Activated T-helper 1 cell treated with Interleukin-2 at 50 U/mL for 16 hours (primary cell): ENCODE measurements around the gene PRR36.

Experiments
- DNase-seq: peaks from one replicate; pipeline ENCODE4 v3.0.0-alpha.2; 2020; ENCODE audit warnings: low read depth

PRR36 gene

GRCh38 chr19:7871437-7872305 lies 2.5 kb downstream of the PRR36 start:
- peak; percentile 60 for DNase-seq

GRCh38 chr19:7870571-7871436 lies 3.4 kb downstream of the PRR36 start:
- DNase-seq: no peak

- DNase-seq: no peak
These were observed 4.2 kb downstream of the PRR36 start for GRCh38 chr19:7869910-7870511.

GRCh38 chr19:7869453-7869909 lies 4.7 kb downstream of the PRR36 start:
- peak; percentile 72 for DNase-seq

GRCh38 chr19:7868671-7869452 lies 5.3 kb downstream of the PRR36 start:
- DNase-seq: peak; percentile 78

GRCh38 chr19:7868326-7868670 lies 5.9 kb downstream of the PRR36 start:
- no peak for DNase-seq

- DNase-seq: no peak
These were observed 6.9 kb downstream of the PRR36 start for GRCh38 chr19:7867092-7867844.

GRCh38 chr19:7866399-7867091 lies 7.6 kb downstream of the PRR36 start:
- no peak for DNase-seq

GRCh38 chr19:7865262-7865911 lies 8.8 kb downstream of the PRR36 start:
- no peak for DNase-seq

- DNase-seq: no peak
These were observed 9.5 kb downstream of the PRR36 start for GRCh38 chr19:7864690-7865074.

GRCh38 chr19:7863971-7864689 lies 10.1 kb downstream of the PRR36 start:
- DNase-seq: no peak

- DNase-seq: no peak
These were observed 10.8 kb downstream of the PRR36 start for GRCh38 chr19:7863157-7863970.

- DNase-seq: peak; percentile 62
These were observed 11.7 kb downstream of the PRR36 start for GRCh38 chr19:7862413-7862951.

GRCh38 chr19:7861619-7862412 lies 12.4 kb downstream of the PRR36 start:
- DNase-seq: no peak

GRCh38 chr19:7860714-7861618 lies 13.2 kb downstream of the PRR36 start:
- no peak for DNase-seq
